Loucy (cell line): ENCODE results near the gene ABT1.

ENCODE experiments used
- EZH2phosphoT487 ChIP-seq: fragments of 200-600 bp; IDR thresholded peaks from 2 replicates; pipeline ENCODE4 v1.6.1; 2018; ENCODE audit warnings: antibody characterized with exemption, mild to moderate bottlenecking, moderate library complexity, borderline replicate concordance
- TF ChIP-seq, protein P1 (sequence below): fragments of 200-600 bp; sonication (generic); conservative IDR thresholded peaks from 2 replicates; pipeline ENCODE4 v1.5.1; 2014; ENCODE audit warnings: mild to moderate bottlenecking, antibody characterized with exemption, low read length

DNA sequence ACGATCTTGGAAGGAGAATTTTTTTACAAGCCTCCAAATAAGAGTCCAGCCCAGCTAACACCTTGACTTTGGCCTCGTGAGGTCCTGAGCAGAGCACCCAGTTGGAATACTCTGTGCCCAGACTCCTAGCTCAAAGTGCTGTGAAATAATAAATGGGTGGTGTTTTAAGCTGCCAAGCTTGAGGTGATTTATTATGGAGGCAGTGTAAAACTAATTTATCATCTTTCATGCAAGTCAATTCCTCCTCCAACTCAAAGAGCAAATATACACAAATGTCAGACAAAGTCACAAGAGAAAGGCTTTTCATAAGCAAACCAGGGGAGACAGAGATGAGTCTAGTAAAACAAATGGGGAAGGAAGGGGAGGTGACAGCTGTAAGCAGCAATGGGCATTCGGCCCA, 12.7 kb downstream of the ABT1 start:
- TF ChIP-seq, protein P1, sequence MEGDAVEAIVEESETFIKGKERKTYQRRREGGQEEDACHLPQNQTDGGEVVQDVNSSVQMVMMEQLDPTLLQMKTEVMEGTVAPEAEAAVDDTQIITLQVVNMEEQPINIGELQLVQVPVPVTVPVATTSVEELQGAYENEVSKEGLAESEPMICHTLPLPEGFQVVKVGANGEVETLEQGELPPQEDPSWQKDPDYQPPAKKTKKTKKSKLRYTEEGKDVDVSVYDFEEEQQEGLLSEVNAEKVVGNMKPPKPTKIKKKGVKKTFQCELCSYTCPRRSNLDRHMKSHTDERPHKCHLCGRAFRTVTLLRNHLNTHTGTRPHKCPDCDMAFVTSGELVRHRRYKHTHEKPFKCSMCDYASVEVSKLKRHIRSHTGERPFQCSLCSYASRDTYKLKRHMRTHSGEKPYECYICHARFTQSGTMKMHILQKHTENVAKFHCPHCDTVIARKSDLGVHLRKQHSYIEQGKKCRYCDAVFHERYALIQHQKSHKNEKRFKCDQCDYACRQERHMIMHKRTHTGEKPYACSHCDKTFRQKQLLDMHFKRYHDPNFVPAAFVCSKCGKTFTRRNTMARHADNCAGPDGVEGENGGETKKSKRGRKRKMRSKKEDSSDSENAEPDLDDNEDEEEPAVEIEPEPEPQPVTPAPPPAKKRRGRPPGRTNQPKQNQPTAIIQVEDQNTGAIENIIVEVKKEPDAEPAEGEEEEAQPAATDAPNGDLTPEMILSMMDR, result no peak
- TF ChIP-seq EZH2phosphoT487, result no peak
